NK-92 treated with Interleukin-12 subunit alpha and Interleukin-12 subunit beta, amount 100 ng/mL, for 24 hours (cell line): Measurements from ENCODE around the gene HPSE2.

ENCODE experiments used
- DNase-seq: peaks from one replicate; lab custom pipeline; 2025; lab: John Stamatoyannopoulos, UW

The HPSE2 gene

DNA sequence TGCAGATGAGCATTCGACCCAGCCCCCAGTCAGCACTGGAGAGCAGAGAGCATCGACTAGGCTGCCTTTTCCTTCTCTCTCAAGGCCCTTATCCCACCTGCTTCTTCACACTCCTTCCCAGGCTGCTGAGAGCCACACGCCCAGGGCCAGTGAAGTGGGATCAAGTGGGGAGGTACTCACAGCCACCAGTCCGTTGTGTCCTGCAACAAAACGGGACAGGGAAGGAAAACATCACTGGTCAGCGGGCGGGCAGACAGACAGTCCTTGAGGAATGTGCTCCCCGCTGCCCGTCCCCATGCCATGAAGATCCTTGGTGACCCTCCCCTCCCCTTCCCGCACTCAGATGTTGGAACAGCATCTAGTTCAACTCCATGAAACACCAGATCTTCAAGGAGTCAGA lies 824.9 kb downstream of the HPSE2 start:
- DNase-seq, result no peak

DNA sequence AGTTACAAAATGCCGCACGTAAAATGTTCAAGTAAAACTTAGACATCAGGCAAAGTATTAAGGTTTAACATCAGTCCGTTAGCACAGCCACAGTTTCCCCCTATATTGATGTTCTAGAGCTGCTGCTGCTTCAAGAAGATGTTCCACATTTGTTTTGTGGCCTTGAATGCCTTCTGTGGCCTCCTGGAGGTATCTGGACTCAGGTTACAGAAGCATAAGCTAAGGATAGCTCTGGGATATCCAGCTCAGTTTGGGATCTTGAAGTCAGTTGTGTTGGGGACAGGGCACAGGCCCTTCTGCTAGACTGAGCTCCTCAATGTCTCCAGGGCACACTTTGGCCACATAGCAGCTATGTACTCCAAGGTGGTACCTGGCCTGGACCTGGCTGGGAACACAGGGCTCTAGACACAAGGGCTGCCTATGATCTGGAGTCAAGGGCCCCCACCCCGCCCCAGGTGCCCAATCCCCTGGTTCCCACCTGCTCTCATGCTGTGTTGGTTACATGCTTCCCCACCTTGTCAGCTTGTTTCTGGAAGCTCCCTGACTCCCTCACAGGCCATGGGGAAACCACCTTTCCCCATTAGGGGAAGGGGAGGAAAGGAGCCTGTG lies 825.4 kb downstream of the HPSE2 start:
- no peak for DNase-seq

DNA sequence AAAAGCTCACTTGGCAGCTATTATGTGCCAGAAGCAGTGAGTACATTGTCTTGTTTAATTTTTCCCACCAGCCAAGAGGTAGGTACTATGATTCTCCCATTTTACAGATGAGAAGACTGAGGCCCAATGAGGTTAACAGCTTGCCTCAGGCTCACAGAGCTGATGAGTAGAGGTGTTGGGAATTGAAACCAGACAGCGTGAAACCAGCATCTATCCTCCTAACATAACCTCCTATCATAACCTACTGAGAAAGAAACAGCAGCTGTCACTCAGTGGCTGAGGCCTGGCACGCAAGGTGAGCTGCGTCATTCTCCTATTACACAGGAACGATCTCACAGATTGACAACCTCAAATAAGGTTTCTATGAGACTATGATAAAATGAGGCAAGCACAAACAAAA lies 826.9 kb downstream of the HPSE2 start:
- no peak for DNase-seq

DNA sequence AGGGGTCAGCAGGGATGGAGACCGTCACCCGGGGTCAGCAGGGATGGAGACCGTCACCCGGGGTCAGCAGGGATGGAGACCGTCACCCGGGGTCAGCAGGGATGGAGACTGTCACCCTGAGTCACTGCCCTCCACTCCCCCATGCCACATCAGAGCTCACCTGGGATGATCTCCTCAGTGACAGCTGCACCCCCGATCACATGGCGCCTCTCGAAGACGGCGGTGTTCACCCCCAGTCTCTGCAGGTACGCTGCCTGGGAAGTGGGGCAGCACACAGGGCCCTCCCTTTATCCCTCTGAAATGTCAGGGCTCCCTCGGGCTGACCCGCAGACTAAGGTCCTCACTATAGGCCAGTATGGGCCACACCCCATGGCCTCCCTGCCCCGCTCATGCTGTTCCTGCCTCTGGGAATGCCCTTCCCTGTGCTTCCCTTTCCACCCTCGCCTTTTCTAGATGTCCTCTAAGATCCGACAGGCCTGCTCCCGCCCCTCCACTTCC lies 827.9 kb downstream of the HPSE2 start:
- no peak for DNase-seq
